Activated T-cell treated with anti-CD3 and anti-CD28 coated beads, Interleukin-2, amount 50 U/mL, for 48 hours (primary cell): Measurements from ENCODE around the gene UBQLN1.
A peak's percentile ranks its signal among the peaks of the same experiment; 100 is the strongest.

Experiments used
- DNase-seq, 2 experiments: peaks; one replicate each; pipeline ENCODE4 v3.0.0-alpha.2; 2020

The UBQLN1 gene

DNA sequence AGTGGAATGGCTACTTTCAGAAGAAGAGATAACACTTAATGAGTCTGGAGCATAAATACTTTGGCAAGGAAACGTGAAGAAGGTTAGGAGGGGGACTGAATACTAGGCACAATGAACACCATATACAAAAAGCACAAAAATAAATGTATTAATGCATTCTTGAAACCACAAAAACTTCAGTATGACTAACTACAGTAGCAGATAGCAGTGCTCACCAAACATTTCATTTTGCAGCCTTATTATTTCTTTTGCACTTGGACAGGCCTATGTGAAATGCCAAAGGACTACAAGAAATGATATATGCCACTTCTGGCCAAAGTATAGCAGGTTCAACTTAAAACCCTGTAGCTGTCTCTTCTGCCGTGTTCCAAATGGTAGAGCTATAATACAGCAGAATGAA is 26.3 kb downstream of the UBQLN1 start:
- DNase-seq, result no peak

DNA sequence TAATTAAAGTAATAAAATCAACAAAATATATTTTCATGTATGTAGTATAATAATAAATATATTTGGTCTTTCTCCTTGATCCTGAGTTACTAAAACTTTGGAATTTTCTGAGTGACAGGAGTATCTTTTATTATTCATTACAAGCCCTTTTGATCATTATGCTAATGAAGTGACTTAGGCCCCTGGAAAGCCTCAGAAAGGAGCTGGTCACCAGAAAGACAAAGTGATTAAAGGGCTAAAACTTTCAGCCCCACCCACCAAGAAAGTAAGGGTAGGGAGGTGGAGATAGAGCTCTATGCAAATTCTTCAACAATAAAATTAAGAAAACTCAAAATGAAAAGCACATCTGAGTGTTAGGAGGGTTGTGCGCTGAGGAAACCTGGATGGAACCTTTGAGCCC is 27.5 kb downstream of the UBQLN1 start:
- DNase-seq, result no peak

DNA sequence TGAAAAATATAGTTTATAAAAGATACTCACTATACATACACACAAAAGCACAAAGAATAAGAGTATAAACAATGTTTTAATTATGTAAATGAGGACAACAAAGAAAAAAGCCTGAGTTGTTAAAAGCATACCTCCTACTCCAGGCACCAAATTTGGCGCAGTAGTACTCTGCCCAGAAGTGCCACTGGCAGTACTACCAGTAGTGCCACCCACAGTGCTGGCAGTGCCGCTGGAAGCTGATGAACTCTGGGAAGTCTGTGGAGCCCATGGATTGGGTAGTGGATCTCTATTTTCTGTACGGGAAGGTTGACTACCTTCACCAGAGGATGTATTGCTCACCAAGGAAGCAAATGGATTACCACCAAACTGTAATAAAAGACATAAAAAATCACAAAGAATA is 30.2 kb downstream of the UBQLN1 start:
- no peak for DNase-seq

DNA sequence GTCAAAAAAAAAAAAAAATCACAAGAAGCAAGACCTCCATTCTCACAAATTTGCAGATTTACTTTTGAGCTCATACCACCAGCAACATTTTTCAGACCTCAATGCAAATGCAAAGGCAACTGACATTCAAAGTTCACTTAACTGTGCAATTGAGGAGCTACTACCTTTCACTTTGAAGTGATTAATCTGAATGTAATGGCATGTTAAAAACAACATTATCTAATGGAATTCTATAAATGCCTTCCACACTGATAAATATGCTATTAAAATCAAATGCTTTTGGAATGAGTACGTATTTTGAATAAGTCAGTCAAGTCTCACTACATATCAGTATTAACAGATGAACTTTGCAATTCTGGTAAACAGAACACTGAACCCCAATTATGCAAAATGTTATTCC is 32.3 kb downstream of the UBQLN1 start:
- DNase-seq, result no peak

GRCh38 chr9:83671451-83671850 is 36.3 kb downstream of the UBQLN1 start:
- DNase-seq, result no peak

DNA sequence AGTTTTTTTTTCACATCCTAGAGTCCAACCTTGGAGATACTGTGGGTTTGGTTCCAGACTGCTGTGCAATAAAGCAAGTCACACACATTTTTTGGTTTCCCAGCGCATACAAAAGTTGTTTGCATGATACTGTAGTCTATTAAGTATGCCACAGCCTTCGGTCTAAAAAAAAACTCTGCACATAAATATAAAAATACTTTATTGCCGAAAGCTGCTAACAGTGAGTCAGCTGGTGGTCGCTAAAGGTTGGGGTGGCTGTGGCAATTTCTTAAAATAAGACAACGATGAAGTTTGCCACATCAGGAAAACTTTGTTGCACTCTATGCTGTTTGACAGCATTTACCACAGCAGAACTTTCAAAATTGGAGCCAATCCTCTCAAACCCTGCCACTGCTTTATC is 37.4 kb downstream of the UBQLN1 start:
- DNase-seq, result no peak

- DNase-seq, result no peak
Observed at GRCh38 chr9:83669067-83669466, 38.7 kb downstream of the UBQLN1 start.

DNA sequence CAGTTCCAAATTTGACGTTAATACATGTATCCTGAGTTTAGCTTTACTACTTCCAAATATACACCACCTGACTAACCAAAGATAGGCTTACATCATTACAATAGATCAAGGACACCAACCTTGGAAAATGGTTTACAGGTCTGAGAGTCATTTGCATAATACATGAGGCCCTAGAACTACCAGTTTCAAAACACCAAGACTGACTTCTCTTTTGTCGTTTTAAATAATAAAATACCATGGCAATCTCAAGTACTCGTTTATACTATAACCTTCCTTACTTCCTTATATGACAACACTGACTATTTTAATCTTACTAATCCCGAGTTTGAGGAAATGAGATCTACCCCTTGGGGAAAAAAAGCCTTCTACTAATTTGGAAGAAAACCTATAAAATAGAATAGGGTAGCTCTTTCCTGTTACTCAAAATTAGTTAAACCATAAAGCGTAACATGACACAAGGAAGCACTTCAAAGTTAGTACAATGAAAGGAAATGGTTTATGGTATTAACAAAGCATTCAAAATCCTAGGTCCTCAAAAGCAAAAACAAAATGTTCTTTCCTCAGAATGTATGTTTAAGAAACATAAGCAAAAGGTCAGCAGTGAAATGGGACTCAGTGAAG is 42.1 kb downstream of the UBQLN1 start:
- DNase-seq, result no peak

GRCh38 chr9:83662933-83663332 is 44.8 kb downstream of the UBQLN1 start:
- DNase-seq, result no peak

GRCh38 chr9:83656952-83657351 is 50.8 kb downstream of the UBQLN1 start:
- DNase-seq, result no peak

DNA sequence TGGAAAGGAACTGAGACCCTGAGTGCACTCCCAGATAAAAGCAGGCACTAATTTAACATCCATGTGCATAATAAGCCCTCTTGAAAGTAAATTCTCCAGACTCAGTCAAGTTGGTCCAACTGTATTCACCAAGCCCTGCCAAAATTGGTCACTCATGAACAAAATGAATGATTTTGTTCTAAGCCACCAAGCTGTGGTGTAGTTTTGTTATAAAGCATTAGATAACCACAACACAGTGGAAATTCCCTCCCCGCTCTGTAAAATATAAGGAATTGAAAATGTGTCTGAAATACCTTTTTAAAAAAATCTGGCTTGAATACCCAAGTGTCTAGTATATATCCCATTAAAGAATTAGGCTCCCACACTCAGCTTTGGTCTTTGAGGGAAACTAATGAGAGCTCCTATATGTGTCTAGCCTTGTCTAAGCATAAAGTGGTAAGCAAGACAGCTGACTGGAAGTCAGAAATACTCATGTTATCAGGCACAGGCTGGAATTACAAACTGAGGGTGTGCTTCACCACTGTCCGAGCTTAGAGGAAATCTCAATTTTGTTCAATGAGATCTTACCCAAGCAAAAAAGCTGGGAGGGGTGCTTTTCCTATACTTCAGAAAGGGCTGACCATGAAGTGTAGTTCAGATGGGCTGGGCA is 51.6 kb downstream of the UBQLN1 start:
- no peak for DNase-seq

DNA sequence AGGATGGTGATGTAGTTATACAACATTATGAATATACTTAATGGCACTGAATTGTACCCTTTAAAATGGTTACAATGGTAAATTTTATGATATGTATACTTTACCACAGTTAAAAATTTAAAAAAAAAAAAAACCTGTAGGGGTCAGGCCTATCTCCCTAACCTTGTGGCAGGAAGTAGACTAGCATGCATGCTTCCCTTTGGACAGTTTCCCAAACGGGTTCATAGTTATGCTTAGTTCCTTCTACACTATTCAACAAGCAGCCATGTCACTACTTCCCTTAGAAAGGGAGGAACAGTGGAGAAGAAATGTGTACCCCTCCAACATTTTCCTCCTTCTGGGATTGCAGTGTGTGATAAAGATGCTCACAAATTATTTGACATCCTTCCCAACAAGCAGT is 52.3 kb downstream of the UBQLN1 start:
- DNase-seq, result no peak

DNA sequence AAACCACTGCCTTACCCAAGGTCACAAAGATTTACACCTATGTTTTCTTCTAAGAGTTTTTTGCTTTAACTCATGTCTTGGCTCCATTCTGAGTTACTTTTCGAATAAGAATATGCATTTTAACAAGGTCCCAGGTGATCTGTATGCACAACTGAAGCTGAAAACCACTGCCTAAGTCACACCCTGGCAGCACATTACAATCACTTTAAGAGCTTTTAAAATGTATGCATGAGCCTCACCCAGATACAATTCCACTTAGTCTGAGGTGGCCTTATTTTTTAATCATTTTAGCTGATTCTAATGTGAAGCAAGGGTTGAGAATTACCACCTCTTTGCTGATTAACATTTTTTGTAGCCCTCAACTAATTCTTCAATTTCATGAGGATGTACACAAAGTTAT is 55.3 kb downstream of the UBQLN1 start:
- DNase-seq, result no peak

DNA sequence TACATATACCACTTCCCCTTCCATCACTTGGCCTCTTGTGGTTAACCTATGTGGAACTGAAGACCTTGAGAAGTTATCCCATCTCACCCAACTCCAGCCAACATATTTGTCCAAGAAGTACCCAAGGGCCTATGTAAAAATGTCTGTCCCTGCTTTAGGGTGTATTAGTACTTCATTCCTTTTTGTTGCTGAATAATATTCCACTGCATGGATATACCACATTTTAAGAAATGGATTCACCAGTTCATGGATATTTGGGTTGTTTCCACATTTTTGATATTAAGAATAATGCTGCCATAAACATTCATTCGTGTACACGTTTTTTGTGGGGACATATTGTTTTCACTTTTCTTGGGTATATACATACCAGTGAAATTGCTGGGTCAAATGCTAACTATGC is 56.2 kb downstream of the UBQLN1 start:
- DNase-seq, result no peak

DNA sequence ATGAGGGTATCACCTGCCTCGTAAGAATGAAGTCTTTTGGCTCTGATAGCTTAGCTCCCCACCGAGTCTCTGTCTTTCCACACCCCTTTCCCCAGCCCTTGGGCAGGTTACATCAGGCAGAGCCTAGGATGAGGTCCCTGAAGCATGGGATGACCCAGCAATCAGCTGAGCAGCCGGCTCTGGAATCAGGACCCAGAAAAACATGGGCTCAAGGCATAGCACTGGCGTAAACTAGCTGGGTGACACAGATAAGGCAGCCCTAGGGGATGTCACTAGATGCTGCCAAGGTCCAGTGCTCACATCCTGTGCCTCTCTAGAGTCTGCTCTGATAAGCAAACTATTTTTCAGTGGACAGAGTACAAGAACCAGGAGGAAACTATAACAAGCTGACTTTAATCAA is 58.2 kb downstream of the UBQLN1 start:
- no peak for DNase-seq

- DNase-seq, result peak; percentile 81
Observed at GRCh38 chr9:83649080-83649479, 58.7 kb downstream of the UBQLN1 start.

DNA sequence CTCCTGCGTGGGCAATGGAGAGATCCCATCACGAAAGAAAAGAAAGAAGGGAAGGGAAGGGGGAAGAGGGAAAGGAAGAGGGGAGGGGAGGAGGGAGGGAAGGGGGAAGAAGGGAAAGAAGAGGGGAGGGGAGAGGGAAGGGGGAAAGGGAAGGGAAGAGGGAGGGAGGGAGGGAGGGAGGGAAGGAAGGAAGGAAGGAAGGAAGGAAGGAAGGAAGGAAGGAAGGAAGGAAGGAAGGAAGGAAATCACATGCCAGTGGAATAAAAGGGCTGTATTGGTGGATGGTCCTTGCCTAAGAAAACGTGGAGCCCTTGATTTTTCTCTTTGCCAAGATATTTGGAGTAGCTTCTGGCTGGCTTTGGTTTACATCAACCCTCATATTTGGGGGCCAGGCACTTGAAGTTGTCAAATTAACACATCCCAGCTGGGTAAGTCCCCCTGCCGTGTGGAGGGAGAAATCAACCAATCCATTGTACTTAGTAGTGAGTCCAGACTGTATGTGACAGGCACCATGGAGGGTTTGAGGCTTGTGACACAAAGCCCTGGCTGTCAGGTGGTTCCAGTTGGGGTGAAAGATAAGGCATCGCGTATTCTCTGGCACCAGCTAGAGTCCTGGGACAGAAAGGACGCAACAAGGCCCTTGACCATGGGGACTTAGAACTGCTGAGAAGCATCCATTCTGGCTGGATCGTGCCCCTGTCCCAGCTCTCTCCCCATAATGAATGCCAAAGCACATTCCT is 61.1 kb downstream of the UBQLN1 start:
- DNase-seq, result no peak

DNA sequence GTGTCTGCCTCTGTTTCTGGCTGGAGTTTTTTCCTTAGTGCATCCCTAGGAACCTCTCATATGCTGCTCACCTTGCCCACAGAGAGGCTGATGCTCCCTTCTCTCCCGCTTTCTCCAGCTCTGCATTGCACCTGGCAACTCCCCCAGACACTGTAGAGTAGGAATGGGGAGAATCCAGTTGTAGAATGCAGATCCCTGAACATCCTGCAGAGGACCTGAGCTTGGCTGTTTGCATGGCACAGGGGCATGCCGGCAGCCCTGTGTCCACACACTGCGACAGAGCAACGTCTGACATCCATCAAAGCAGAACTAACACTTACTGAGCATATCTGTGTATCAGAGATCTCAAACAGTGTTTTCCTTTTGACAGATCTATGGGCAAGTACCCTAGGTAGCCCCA is 65.0 kb downstream of the UBQLN1 start:
- no peak for DNase-seq

- no peak for DNase-seq
Observed at GRCh38 chr9:83639266-83639665, 68.5 kb downstream of the UBQLN1 start.

DNA sequence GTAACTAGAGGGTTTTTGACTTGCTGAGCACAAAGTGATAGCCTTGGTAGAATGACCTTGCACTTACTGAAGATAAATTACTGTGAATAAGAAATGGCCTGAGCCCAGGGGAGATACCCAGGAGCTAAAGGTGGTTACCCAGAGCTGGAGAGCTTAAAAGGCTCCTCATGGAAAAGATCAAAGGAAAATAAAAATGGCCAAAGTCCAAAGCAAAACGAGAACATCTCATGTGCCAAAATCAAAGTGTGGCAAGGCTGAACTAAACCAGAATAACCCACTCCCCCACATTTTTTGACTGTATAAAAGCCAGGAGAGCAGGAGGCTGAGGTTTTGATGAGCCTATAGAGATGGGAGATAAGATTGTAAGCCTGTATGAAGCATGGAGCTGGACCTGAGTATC is 70.4 kb downstream of the UBQLN1 start:
- no peak for DNase-seq

- DNase-seq, result no peak
Observed at GRCh38 chr9:83636813-83637212, 70.9 kb downstream of the UBQLN1 start.

GRCh38 chr9:83633676-83634075 is 74.1 kb downstream of the UBQLN1 start:
- DNase-seq, result no peak

DNA sequence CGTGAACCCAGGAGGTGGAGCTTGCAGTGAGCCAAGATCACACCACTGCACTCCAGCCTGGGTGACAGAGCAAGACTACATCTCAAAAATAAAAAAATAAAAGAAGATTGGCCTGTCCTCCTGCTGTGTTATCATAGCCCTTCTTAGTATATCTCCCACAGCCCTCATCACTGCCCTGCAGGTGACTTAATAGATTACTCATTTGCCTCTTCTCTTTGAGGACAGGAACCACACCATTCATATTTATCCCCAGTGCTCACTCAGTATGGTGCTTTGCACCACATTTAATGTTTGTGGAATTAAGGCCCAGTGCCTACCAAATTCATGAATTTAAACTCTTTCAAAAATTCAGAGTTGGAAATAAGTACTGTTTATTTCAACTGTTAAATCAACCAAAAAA is 74.5 kb downstream of the UBQLN1 start:
- DNase-seq, result no peak

GRCh38 chr9:83630938-83631457 is 76.8 kb downstream of the UBQLN1 start:
- no peak for DNase-seq
